Neuron (in vitro differentiated cells): ENCODE data around the gene TTC4.

Experiments
- H2AFZ ChIP-seq: one replicate; pipeline ENCODE4 v1.6.1; 2013; ENCODE audit warnings: low read depth, mild to moderate bottlenecking, inconsistent platforms, low read length, moderate library complexity
- H3K27me3 ChIP-seq: one replicate; pipeline ENCODE4 v1.6.1; 2013; ENCODE audit warnings: low read length; ENCODE audit not compliant: insufficient read depth
- H3K36me3 ChIP-seq: one replicate; pipeline ENCODE4 v1.6.1; 2013; ENCODE audit warnings: low read length; ENCODE audit not compliant: insufficient read depth
- H3K4me1 ChIP-seq: one replicate; pipeline ENCODE4 v1.6.1; 2013; ENCODE audit warnings: low read length; ENCODE audit not compliant: insufficient read depth
- H3K4me3 ChIP-seq: 2 replicates; pipeline ENCODE4 v1.5.1; 2013; ENCODE audit warnings: mild to moderate bottlenecking, low read length, moderate library complexity
- H3K9me3 ChIP-seq: one replicate; pipeline ENCODE4 v1.6.1; 2013; ENCODE audit warnings: low read length

Gene TTC4

GRCh38 chr1:54782588-54782987, 66.9 kb downstream of the TTC4 start:
- Histone ChIP-seq H2AFZ (no peak overlapping the region), H3K4me3 (no peak overlapping the region), H3K4me1 (no peaks in the 10 kb centered on the region), H3K36me3 (no peaks in the 10 kb centered on the region), H3K27me3 (peaks cover 32% of the 10 kb centered on the region), H3K9me3 (no peaks in the 10 kb centered on the region)

- Histone ChIP-seq H3K27me3 (peaks cover 32% of the 10 kb centered on the region), H3K9me3 (no peaks in the 10 kb centered on the region), H3K4me3 (no peak overlapping the region), H3K36me3 (no peaks in the 10 kb centered on the region), H2AFZ (no peak overlapping the region), H3K4me1 (no peaks in the 10 kb centered on the region)
Measured at GRCh38 chr1:54784066-54784465, 68.4 kb downstream of the TTC4 start.

DNA sequence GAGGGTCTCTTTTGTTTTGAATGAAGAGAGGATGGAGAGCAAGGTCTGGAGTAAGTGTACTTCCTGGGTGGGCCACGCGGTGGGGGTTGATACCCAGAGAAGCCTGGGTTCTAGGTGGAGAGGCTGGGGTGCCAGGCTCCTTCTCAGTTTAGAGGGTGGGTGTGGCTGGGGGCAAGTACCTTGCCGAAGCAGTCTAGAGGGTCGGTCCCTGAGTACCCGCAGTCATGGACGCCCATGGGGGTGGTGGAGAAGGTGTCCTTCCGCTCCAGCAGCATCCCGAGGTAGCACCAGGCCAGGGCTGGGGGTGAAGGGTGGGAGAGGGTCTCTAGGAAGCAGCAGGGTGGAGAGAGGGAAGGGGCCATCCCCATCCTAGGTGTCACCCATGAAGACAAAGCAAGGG, 71.1 kb downstream of the TTC4 start:
- peaks cover 22% of the 10 kb centered on the region for H3K27me3 ChIP-seq
- H3K4me3 ChIP-seq = no peak overlapping the region
- no peaks in the 10 kb centered on the region for H3K36me3 ChIP-seq
- no peaks in the 10 kb centered on the region for H3K4me1 ChIP-seq
- H3K9me3 ChIP-seq = no peaks in the 10 kb centered on the region
- no peak overlapping the region for H2AFZ ChIP-seq

DNA sequence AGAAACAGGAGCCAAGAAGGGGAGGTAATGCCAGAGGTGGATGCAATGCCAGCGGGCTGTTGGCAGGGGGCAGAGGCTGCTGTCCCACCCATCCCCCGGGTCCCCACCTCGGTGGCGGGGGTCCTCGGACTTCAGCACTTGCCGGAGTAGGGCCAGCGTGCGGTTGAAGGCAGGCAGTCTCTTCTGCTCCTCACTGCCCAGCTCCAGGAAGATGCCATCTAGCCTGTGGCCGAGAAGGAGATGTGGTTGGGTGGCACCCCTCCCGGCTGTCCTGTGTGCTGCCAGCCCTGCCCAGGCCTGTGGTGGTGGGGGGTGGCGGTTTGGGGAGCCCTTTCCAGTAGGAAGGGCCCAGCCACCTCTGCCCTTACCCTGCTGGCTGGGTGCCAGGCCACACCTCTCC, 71.9 kb downstream of the TTC4 start:
- Histone ChIP-seq H3K9me3 (no peaks in the 10 kb centered on the region), H3K27me3 (peaks cover 14% of the 10 kb centered on the region), H2AFZ (no peak overlapping the region), H3K36me3 (no peaks in the 10 kb centered on the region), H3K4me3 (no peak overlapping the region), H3K4me1 (no peaks in the 10 kb centered on the region)

GRCh38 chr1:54788459-54788858, 72.8 kb downstream of the TTC4 start:
- Histone ChIP-seq H3K9me3 (no peaks in the 10 kb centered on the region), H3K4me1 (peaks cover 5% of the 10 kb centered on the region), H3K36me3 (no peaks in the 10 kb centered on the region), H2AFZ (no peak overlapping the region), H3K4me3 (no peak overlapping the region), H3K27me3 (peaks cover 9% of the 10 kb centered on the region)

- Histone ChIP-seq H3K9me3 (no peaks in the 10 kb centered on the region), H3K27me3 (peaks cover 9% of the 10 kb centered on the region), H2AFZ (no peak overlapping the region), H3K36me3 (no peaks in the 10 kb centered on the region), H3K4me3 (no peak overlapping the region), H3K4me1 (peaks cover 8% of the 10 kb centered on the region)
Measured at GRCh38 chr1:54791880-54792522, 76.3 kb downstream of the TTC4 start.
